DOHH2 (cell line): ENCODE data around the gene C21orf58.

Experiments
- EZH2phosphoT487 ChIP-seq: fragments of 200-600 bp; sonication (generic); IDR thresholded peaks from 2 replicates; pipeline ENCODE4 v1.6.1; 2017; ENCODE audit warnings: borderline replicate concordance, mild to moderate bottlenecking, antibody characterized with exemption, low read length, moderate library complexity, mixed read lengths
- TF ChIP-seq, protein P1 (sequence below): fragments of 200-600 bp; sonication (generic); IDR thresholded peaks from one replicate; pipeline ENCODE4 v1.5.1; 2014; ENCODE audit warnings: antibody characterized with exemption, mild to moderate bottlenecking, low read depth, low read length; ENCODE audit not compliant: poor library complexity, severe bottlenecking

DNA sequence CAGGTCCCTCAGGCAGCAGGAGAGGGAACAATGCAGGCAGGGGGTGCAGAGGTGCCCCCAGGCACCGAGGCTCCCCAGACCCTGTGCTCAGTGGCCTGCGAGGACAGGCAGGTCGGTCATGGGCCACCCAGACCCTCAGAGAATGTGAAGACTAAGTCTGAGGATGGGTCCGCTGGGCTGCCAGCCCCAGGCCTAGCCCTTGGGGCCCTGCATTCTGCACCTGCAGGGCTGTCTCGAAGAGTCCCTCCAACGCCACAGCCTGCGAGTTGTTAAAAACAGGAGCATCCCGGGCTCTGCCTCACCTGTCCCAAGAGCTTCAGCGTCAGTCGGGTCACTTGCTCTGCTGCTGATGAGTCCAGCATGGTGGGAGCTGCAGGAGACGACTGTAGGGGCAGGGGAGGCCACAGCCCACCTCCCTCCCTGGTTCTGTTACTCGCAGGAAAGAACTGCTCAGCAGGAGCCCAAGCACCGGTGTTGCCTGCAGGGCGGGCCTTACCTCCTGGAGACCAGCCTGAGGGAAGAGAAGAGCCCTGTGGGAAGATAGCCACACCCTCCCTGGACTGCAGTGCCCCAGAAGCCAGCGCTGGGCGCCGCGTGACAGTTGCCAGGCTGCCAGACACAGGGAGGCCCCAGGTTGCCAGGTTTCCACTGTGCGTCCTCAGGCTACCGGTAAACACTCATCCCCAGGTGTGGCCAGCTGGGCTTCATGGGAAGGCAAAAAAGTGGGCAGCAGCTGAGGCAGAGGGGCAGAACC, 5.8 kb downstream of the C21orf58 start:
- TF ChIP-seq, protein P1, sequence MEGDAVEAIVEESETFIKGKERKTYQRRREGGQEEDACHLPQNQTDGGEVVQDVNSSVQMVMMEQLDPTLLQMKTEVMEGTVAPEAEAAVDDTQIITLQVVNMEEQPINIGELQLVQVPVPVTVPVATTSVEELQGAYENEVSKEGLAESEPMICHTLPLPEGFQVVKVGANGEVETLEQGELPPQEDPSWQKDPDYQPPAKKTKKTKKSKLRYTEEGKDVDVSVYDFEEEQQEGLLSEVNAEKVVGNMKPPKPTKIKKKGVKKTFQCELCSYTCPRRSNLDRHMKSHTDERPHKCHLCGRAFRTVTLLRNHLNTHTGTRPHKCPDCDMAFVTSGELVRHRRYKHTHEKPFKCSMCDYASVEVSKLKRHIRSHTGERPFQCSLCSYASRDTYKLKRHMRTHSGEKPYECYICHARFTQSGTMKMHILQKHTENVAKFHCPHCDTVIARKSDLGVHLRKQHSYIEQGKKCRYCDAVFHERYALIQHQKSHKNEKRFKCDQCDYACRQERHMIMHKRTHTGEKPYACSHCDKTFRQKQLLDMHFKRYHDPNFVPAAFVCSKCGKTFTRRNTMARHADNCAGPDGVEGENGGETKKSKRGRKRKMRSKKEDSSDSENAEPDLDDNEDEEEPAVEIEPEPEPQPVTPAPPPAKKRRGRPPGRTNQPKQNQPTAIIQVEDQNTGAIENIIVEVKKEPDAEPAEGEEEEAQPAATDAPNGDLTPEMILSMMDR, result no peak
- TF ChIP-seq EZH2phosphoT487, result no peak
